C4-2B (cell line): Measurements from ENCODE around the gene CEL.

Experiments
- CTCF ChIP-seq: fragments of 450-650 bp; conservative IDR thresholded peaks from 2 replicates; pipeline ENCODE4 v1.5.1; 2017; ENCODE audit warnings: mild to moderate bottlenecking
- ZFX ChIP-seq: fragments of 450-650 bp; IDR thresholded peaks from 2 replicates; pipeline ENCODE4 v1.6.1; 2017

GRCh38 chr9:133115604-133116345 lies 54.0 kb downstream of the CEL start:
- TF ChIP-seq CTCF (no peak), ZFX (no peak)
